SK-N-SH (cell line): Measurements from ENCODE around the gene CHRM3. TPM values are rescaled to one million over a fixed set of nuclear protein-coding genes. Genes with fewer than 3 reads are reported as not detected.

Experiments used
- CTCF ChIA-PET: fragments of 300-600, 350-600 bp; formaldehyde crosslinking; extraction: SDS; loops from one replicate; lab custom pipeline; 2021; lab: Yijun Ruan, JAX
- POLR2A ChIA-PET: fragments of 350-600 bp; sonication (Branson Sonifier 250); formaldehyde crosslinking; extraction: SDS; loops from one replicate; lab custom pipeline; 2020; ENCODE audit warnings: antibody characterized with exemption, inconsistent platforms; lab: Yijun Ruan, JAX
- DNase-seq: peaks from one replicate; pipeline ENCODE4 v3.0.0; 2012
- H2AFZ ChIP-seq: fragments of 200-600 bp; sonication (generic); 2 replicates; pipeline ENCODE4 v1.8.1; 2016; ENCODE audit warnings: antibody characterized with exemption, mild to moderate bottlenecking, low read depth
- H3F3A ChIP-seq: fragments of 200-600 bp; sonication (generic); replicated peaks from 2 replicates; pipeline ENCODE3; 2016; ENCODE audit warnings: antibody characterized with exemption, mild to moderate bottlenecking; ENCODE audit not compliant: insufficient read depth
- H3K27ac ChIP-seq, 2 experiments: fragments of 200-500 bp in 1 of 2; fragments of 200-600 bp in 1 of 2; sonication (Bioruptor generic) in 1 of 2; sonication (generic), shearing (Covaris generic) in 1 of 2; 2 replicates each; pipeline versions ENCODE4 v1.5.1 to v1.6.1; 2014 to 2016; ENCODE audit warnings: low read depth in 2 of 2, inconsistent platforms in 1 of 2, low read length in 1 of 2, mild to moderate bottlenecking in 1 of 2, mixed read lengths in 1 of 2
- H3K27me3 ChIP-seq: fragments of 200-600 bp; sonication (generic), shearing (Covaris generic); 2 replicates; pipeline ENCODE4 v1.6.1; 2016; ENCODE audit warnings: mixed run types; ENCODE audit not compliant: insufficient read depth
- H3K36me3 ChIP-seq, 2 experiments: fragments of 200-500 bp in 1 of 2; fragments of 200-600 bp in 1 of 2; sonication (Bioruptor generic) in 1 of 2; sonication (generic) in 1 of 2; replicated peaks in 1 of 2; 2 replicates each; pipeline versions ENCODE3 to v1.5.1; 2014 to 2016; ENCODE audit warnings: low read length in 1 of 2, mild to moderate bottlenecking in 1 of 2; ENCODE audit not compliant: insufficient read depth in 2 of 2, control insufficient read depth in 1 of 2
- H3K4me1 ChIP-seq, 2 experiments: fragments of 200-500 bp in 1 of 2; fragments of 200-600 bp in 1 of 2; sonication (Bioruptor generic) in 1 of 2; sonication (generic), shearing (Covaris generic) in 1 of 2; 2 replicates each; pipeline versions ENCODE4 v1.5.1 to v1.6.1; 2014 to 2016; ENCODE audit warnings: low read depth in 1 of 2, low read length in 1 of 2, mixed run types in 1 of 2; ENCODE audit not compliant: insufficient read depth in 2 of 2, control insufficient read depth in 1 of 2
- H3K4me2 ChIP-seq: fragments of 200-600 bp; sonication (generic), shearing (Covaris generic); 2 replicates; pipeline ENCODE4 v1.6.1; 2017; ENCODE audit warnings: mixed run types
- H3K4me3 ChIP-seq, 2 experiments: fragments of 200-500 bp in 1 of 2; fragments of 200-600 bp in 1 of 2; sonication (Bioruptor generic) in 1 of 2; sonication (generic), shearing (Covaris generic) in 1 of 2; 2 replicates each; pipeline versions ENCODE4 v1.5.1 to v1.8.1; 2014 to 2016; ENCODE audit warnings: low read depth in 2 of 2, inconsistent platforms in 1 of 2, low read length in 1 of 2, mild to moderate bottlenecking in 1 of 2, mixed read lengths in 1 of 2, moderate library complexity in 1 of 2
- H3K79me2 ChIP-seq: fragments of 200-600 bp; sonication (generic); 2 replicates; pipeline ENCODE4 v1.8.1; 2017; ENCODE audit warnings: mild to moderate bottlenecking; ENCODE audit not compliant: insufficient read depth
- H3K9ac ChIP-seq: fragments of 200-600 bp; sonication (generic); 2 replicates; pipeline ENCODE4 v1.6.1; 2017; ENCODE audit warnings: mixed run types
- H3K9me2 ChIP-seq: fragments of 200-600 bp; sonication (generic); 2 replicates; pipeline ENCODE4 v1.6.1; 2017; ENCODE audit warnings: mixed run types
- H3K9me3 ChIP-seq: fragments of 200-600 bp; sonication (generic); 2 replicates; pipeline ENCODE4 v1.6.1; 2017; ENCODE audit warnings: mixed run types, mild to moderate bottlenecking, moderate library complexity
- H4K20me1 ChIP-seq: fragments of 200-600 bp; sonication (generic); 2 replicates; pipeline ENCODE4 v1.6.1; 2017; ENCODE audit warnings: mild to moderate bottlenecking, mixed run types; ENCODE audit not compliant: insufficient read depth
- CHD2 ChIP-seq: fragments of 150-350 bp; IDR thresholded peaks from 2 replicates; pipeline ENCODE4 v1.6.1; 2018; ENCODE audit warnings: low read length; ENCODE audit not compliant: partially characterized antibody
- ELF1 ChIP-seq: IDR thresholded peaks from 2 replicates; pipeline ENCODE4 v1.4.0; 2012
- EP300 ChIP-seq, 2 experiments: IDR thresholded peaks; 2 replicates each; pipeline versions ENCODE4 v1.4.0 to v1.6.1; 2012; ENCODE audit warnings: borderline replicate concordance in 1 of 2, low read depth in 1 of 2, low read length in 1 of 2
- EZH2phosphoT487 ChIP-seq: fragments of 200-600 bp; sonication (generic); IDR thresholded peaks from 2 replicates; pipeline ENCODE4 v1.6.1; 2017; ENCODE audit warnings: low read depth, mixed run types, mild to moderate bottlenecking, antibody characterized with exemption, moderate library complexity, borderline replicate concordance
- FOSL2 ChIP-seq: IDR thresholded peaks from 2 replicates; pipeline ENCODE4 v1.4.0; 2012; ENCODE audit warnings: low read depth, mild to moderate bottlenecking, moderate library complexity, borderline replicate concordance
- FOXJ3 ChIP-seq: sonication (generic); formaldehyde crosslinking; IDR thresholded peaks from 2 replicates; pipeline ENCODE4 v1.5.1; 2020; ENCODE audit warnings: mild to moderate bottlenecking, missing genetic modification reagents
- FOXM1 ChIP-seq: IDR thresholded peaks from 2 replicates; pipeline ENCODE4 v1.4.0; 2012; ENCODE audit warnings: low read depth, mild to moderate bottlenecking
- GABPA ChIP-seq: IDR thresholded peaks from 2 replicates; pipeline ENCODE4 v1.4.0; 2012; ENCODE audit warnings: low read depth, mild to moderate bottlenecking
- GATA2 ChIP-seq: sonication (generic); formaldehyde crosslinking; IDR thresholded peaks from 2 replicates; pipeline ENCODE4 v1.5.0; 2020; ENCODE audit warnings: mild to moderate bottlenecking, missing genetic modification reagents
- JUND ChIP-seq: IDR thresholded peaks from 2 replicates; pipeline ENCODE4 v1.4.0; 2012
- MEF2A ChIP-seq: IDR thresholded peaks from 2 replicates; pipeline ENCODE4 v1.4.0; 2012; ENCODE audit warnings: low read depth, borderline replicate concordance
- MXI1 ChIP-seq: IDR thresholded peaks from 2 replicates; pipeline ENCODE4 v1.6.1; 2012; ENCODE audit warnings: mild to moderate bottlenecking, low read depth, low read length, improper control_type of control experiment
- NFIC ChIP-seq: IDR thresholded peaks from 2 replicates; pipeline ENCODE4 v1.4.0; 2012; ENCODE audit warnings: borderline replicate concordance
- NRF1 ChIP-seq: IDR thresholded peaks from 2 replicates; pipeline ENCODE4 v1.6.1; 2012; ENCODE audit warnings: low read depth, mild to moderate bottlenecking, low read length
- POLR2AphosphoS5 ChIP-seq: IDR thresholded peaks from 2 replicates; pipeline ENCODE4 v1.6.1; 2012; ENCODE audit warnings: low read depth, low read length
- RAD21 ChIP-seq: IDR thresholded peaks from 2 replicates; pipeline ENCODE4 v1.6.1; 2012; ENCODE audit warnings: mild to moderate bottlenecking, low read length
- RFX5 ChIP-seq: IDR thresholded peaks from 2 replicates; pipeline ENCODE4 v1.6.1; 2012; ENCODE audit warnings: mild to moderate bottlenecking, improper control_type of control experiment, low read length
- RXRA ChIP-seq: IDR thresholded peaks from 2 replicates; pipeline ENCODE4 v1.4.0; 2012; ENCODE audit warnings: low read depth, mild to moderate bottlenecking, borderline replicate concordance
- SIN3A ChIP-seq: IDR thresholded peaks from 2 replicates; pipeline ENCODE4 v1.6.1; 2012; ENCODE audit warnings: low read depth, mild to moderate bottlenecking, low read length, moderate library complexity, borderline replicate concordance
- TAF1 ChIP-seq: IDR thresholded peaks from 2 replicates; pipeline ENCODE4 v1.6.1; 2012; ENCODE audit warnings: low read depth, mild to moderate bottlenecking, low read length, moderate library complexity, borderline replicate concordance
- TCF12 ChIP-seq: IDR thresholded peaks from 2 replicates; pipeline ENCODE4 v1.4.0; 2012
- TEAD4 ChIP-seq: IDR thresholded peaks from 2 replicates; pipeline ENCODE4 v1.4.0; 2012; ENCODE audit warnings: mild to moderate bottlenecking, borderline replicate concordance; ENCODE audit not compliant: insufficient read depth
- WGBS: methylation state at CpG from one replicate; pipeline ENCODE4 v1.1.6; 2017; ENCODE audit warnings: low lambda C conversion rate; 5-methylcytosine and 5-hydroxymethylcytosine counted together
- polyA plus RNA-seq, 3 experiments: library from polyadenylated mRNA; depleted of rRNA; stranded (reverse); fragments of >200 nt; gene quantifications; 2 replicates each; pipeline ENCODE4 v1.2.3, GENCODE V29; 2012
- TF ChIP-seq, protein P1 (sequence below): IDR thresholded peaks from 2 replicates; pipeline ENCODE4 v1.4.0; 2012; ENCODE audit warnings: low read depth, borderline replicate concordance
- TF ChIP-seq, protein P2 (sequence below): IDR thresholded peaks from 2 replicates; pipeline ENCODE4; 2012
- TF ChIP-seq, protein P3 (sequence below): fragments of 150-350 bp; IDR thresholded peaks from 2 replicates; pipeline ENCODE4 v1.6.1; 2016; ENCODE audit warnings: mild to moderate bottlenecking, low read depth, low read length
- TF ChIP-seq, protein P4 (sequence below): IDR thresholded peaks from 2 replicates; pipeline ENCODE4 v1.4.0; 2012; ENCODE audit warnings: low read depth
- TF ChIP-seq, protein P5 (sequence below): IDR thresholded peaks from 2 replicates; pipeline ENCODE4 v1.6.1; 2012; ENCODE audit warnings: mild to moderate bottlenecking, low read depth, low read length, moderate library complexity

Gene CHRM3
- 0.07 and 0.16 TPM in 2 replicates for polyA plus RNA-seq (2012; rRNA removed)
- 0.22 and 0.28 TPM in 2 replicates for polyA plus RNA-seq (2012; cell fraction: cytosol; rRNA removed)
- 0.20 and 0.32 TPM in 2 replicates for polyA plus RNA-seq (2012; cell fraction: nucleus; rRNA removed)

DNA sequence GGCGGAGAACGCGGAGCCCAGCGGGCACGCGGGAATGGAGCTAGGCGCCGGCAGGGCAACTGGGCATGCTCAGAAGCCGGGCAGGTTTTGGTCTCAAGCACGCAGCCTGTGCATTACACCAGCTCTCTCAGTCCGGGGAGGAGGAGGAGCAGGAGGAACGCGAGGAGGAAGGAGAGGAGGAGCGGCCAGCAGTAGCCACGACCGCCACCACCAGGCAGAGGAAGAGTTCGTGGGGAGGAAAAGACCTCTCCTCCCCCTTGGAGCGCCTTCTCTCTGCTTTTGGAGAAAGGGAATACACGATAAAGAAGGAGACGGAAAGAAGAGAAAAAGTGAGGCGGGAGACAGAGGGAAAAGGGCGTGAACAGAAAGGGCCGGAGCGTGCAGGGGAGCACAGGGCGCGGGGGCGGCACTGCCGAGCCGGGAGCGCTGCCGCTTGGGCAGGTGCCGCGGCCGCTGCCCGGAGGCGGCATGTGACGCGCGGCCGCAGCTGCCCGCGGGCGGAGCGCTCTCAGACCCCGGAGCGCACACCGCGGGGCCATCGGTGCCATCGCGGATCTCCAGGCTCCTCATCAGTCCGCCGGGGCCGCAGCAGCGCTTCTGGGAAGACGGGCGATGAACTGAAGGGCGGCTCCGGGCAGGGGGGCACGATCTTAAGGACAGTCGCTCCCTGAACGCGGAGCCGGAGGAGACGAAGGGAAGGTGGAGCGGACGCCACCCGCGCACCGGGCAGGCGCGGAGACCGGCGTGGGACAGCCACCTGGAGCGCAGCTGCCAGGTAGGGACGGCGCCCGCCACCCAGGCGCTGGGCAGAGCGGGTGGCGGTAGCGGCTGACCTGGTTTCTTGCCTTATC is at the start of gene CHRM3:
Gene CHRM3 (plus strand): TSS at position 116 of the 851 bp plus-strand sequence. CDS start 520,884 bp downstream, outside the sequence.
- Histone ChIP-seq H3K9me3 (no peaks in the 10 kb centered on the region), H3K36me3 (no peaks in the 10 kb centered on the region), H3K27ac (peak within 1 kb of the TSS in 1 of 2 experiments; percentile 89; a peak in 2 of 4 replicates), H3K9me2 (no peaks in the 10 kb centered on the region), H3K4me2 (peak within 1 kb of the TSS; percentile 77), H4K20me1 (no peaks in the 10 kb centered on the region), H3K79me2 (no peaks in the 10 kb centered on the region), H3K27me3 (peaks cover 30% of the 10 kb centered on the region), H2AFZ (peak within 1 kb of the TSS; percentile 45; the same call in 1 of the 2 replicates), H3K4me3 (peak within 1 kb of the TSS; percentile 49 to 51), H3K9ac (no peak within 1 kb of the TSS), H3K4me1 (peaks cover 0 to 15% of the 10 kb centered on the region in 2 experiments; a peak in 2 of 4 replicates), H3F3A (no peaks in the 10 kb centered on the region)
- DNase-seq: peak; percentile 89
- POLR2A ChIA-PET: interaction anchor here (3.3 kb wide), 1 partner anchor 511 kb away, joined by 17 read pairs; no protein-coding TSS in a partner anchor
- 1% methylated on average over 56 of the region's 82 CpGs for WGBS
- CTCF ChIA-PET: interaction anchor here (0.9 to 2.2 kb wide), 8 partner anchors 12 to 1522 kb away, joined by 3 to 5 read pairs (median 3); no protein-coding TSS in a partner anchor
- TF ChIP-seq RXRA: no peak
- TF ChIP-seq, protein P1, sequence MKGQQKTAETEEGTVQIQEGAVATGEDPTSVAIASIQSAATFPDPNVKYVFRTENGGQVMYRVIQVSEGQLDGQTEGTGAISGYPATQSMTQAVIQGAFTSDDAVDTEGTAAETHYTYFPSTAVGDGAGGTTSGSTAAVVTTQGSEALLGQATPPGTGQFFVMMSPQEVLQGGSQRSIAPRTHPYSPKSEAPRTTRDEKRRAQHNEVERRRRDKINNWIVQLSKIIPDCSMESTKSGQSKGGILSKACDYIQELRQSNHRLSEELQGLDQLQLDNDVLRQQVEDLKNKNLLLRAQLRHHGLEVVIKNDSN: no peak
- TF ChIP-seq NFIC: no peak
- TF ChIP-seq TAF1: no peak
- TF ChIP-seq, protein P2, sequence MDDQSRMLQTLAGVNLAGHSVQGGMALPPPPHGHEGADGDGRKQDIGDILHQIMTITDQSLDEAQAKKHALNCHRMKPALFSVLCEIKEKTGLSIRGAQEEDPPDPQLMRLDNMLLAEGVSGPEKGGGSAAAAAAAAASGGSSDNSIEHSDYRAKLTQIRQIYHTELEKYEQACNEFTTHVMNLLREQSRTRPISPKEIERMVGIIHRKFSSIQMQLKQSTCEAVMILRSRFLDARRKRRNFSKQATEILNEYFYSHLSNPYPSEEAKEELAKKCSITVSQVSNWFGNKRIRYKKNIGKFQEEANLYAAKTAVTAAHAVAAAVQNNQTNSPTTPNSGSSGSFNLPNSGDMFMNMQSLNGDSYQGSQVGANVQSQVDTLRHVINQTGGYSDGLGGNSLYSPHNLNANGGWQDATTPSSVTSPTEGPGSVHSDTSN: no peak
- no peak for TF ChIP-seq GABPA
- TF ChIP-seq EP300 (IDR thresholded peaks at IDR 0.05; ENCODE audit: borderline replicate concordance in 1 of 2, low read depth in 1 of 2, low read length in 1 of 2): no peak
- TF ChIP-seq NRF1: peak; percentile 33; the same call in 1 of the 2 replicates
- TF ChIP-seq SIN3A: no peak
- no peak for TF ChIP-seq MEF2A
- TF ChIP-seq FOXM1: no peak
- TF ChIP-seq TEAD4: no peak
- no peak for TF ChIP-seq RFX5
- no peak for TF ChIP-seq FOXJ3 (CRISPR knock-in tag)
- TF ChIP-seq, protein P3, sequence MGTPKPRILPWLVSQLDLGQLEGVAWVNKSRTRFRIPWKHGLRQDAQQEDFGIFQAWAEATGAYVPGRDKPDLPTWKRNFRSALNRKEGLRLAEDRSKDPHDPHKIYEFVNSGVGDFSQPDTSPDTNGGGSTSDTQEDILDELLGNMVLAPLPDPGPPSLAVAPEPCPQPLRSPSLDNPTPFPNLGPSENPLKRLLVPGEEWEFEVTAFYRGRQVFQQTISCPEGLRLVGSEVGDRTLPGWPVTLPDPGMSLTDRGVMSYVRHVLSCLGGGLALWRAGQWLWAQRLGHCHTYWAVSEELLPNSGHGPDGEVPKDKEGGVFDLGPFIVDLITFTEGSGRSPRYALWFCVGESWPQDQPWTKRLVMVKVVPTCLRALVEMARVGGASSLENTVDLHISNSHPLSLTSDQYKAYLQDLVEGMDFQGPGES: no peak
- TF ChIP-seq, protein P4, sequence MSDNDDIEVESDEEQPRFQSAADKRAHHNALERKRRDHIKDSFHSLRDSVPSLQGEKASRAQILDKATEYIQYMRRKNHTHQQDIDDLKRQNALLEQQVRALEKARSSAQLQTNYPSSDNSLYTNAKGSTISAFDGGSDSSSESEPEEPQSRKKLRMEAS: no peak
- peak; percentile 6; the same call in 1 of the 2 replicates for TF ChIP-seq GATA2 (CRISPR knock-in tag)
- no peak for TF ChIP-seq TCF12
- TF ChIP-seq FOSL2: no peak
- no peak for TF ChIP-seq JUND
- TF ChIP-seq MXI1: peak; percentile 67; the same call in 1 of the 2 replicates
- TF ChIP-seq POLR2AphosphoS5: no peak
- TF ChIP-seq, protein P5, sequence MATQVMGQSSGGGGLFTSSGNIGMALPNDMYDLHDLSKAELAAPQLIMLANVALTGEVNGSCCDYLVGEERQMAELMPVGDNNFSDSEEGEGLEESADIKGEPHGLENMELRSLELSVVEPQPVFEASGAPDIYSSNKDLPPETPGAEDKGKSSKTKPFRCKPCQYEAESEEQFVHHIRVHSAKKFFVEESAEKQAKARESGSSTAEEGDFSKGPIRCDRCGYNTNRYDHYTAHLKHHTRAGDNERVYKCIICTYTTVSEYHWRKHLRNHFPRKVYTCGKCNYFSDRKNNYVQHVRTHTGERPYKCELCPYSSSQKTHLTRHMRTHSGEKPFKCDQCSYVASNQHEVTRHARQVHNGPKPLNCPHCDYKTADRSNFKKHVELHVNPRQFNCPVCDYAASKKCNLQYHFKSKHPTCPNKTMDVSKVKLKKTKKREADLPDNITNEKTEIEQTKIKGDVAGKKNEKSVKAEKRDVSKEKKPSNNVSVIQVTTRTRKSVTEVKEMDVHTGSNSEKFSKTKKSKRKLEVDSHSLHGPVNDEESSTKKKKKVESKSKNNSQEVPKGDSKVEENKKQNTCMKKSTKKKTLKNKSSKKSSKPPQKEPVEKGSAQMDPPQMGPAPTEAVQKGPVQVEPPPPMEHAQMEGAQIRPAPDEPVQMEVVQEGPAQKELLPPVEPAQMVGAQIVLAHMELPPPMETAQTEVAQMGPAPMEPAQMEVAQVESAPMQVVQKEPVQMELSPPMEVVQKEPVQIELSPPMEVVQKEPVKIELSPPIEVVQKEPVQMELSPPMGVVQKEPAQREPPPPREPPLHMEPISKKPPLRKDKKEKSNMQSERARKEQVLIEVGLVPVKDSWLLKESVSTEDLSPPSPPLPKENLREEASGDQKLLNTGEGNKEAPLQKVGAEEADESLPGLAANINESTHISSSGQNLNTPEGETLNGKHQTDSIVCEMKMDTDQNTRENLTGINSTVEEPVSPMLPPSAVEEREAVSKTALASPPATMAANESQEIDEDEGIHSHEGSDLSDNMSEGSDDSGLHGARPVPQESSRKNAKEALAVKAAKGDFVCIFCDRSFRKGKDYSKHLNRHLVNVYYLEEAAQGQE: no peak
- TF ChIP-seq ELF1: no peak
- no peak for TF ChIP-seq CHD2
- TF ChIP-seq EZH2phosphoT487: no peak
- TF ChIP-seq RAD21: peak; percentile 65
